ENCODE data around the gene PCBP2.

- TF ChIP-seq TAF1 (IDR thresholded peaks at IDR 0.05; ENCODE audit: low read depth) (no peak), REST (IDR thresholded peaks at IDR 0.05; ENCODE audit: borderline replicate concordance) (no peak), EZH2 (IDR thresholded peaks at IDR 0.05; ENCODE audit: borderline replicate concordance, insufficient read depth, low read length, poor library complexity, severe bottlenecking) (no peak), CTCF (IDR thresholded peaks at IDR 0.05; ENCODE audit: poor library complexity, severe bottlenecking) (no peak), RAD21 (conservative IDR thresholded peaks at IDR 0.05) (no peak), EP300 (conservative IDR thresholded peaks at IDR 0.05; ENCODE audit: poor library complexity, severe bottlenecking) (no peak), MXI1 (conservative IDR thresholded peaks at IDR 0.05; ENCODE audit: poor library complexity, severe bottlenecking) (no peak), POLR2AphosphoS5 (IDR thresholded peaks at IDR 0.05) (no peak)
Observed at GRCh38 chr12:53483979-53484377, 32.1 kb downstream of the PCBP2 start.
